ENCODE measurements around the gene FOXI1. TPM values are rescaled to one million over a fixed set of nuclear protein-coding genes. Genes with fewer than 3 reads are reported as not detected.

Gene FOXI1
- total and polyA plus RNA-seq, 2 of the 13 experiments (the other 11 are each of a cell fraction or from before 2014, with no cell fraction given) = not detected

DNA sequence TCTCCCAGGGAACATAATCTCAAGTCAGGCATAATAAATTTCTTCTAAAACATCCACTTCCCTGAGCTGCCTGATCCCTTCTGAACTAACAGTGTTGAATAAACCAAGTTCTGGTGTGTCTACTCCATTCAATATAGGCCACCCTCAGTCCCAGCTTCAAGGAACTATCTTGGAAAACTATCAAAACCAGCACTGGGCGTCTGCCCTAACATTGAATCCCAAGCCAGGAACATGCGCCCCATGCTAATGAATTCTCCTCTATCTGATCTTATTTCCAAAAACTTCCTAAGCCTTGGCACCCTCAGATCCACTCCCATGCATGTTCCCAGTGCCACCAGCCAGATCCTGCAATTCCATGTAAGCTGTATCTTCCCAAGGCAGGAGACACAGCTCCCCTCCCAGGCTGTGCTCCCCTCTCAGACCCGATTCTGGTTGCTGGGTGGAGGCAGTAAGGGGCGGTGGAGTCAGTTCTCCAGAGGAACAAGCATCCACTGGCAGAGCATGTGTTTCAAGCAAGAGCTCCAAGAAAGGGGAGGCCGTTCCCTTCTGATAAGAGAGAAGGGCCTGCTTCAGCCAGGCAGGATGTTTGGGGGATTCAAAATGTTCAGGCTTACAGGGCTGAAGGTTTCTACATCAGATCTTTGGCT is 13.1 kb upstream of the FOXI1 start:
- H3K4me3 ChIP-seq (replicated peaks in 1 of 3; ENCODE audit: insufficient read depth in 1 of 3, low read depth in 2 of 3, low read length in 3 of 3) = no peak overlapping the region

More for the DNA sequence above, 13.1 kb upstream of the FOXI1 start:
- no peaks in the 10 kb centered on the region for H3K4me1 ChIP-seq (ENCODE audit: insufficient read depth, low read length)
- no peak overlapping the region for H2AFZ ChIP-seq (ENCODE audit: low read length)
- H3K4me2 ChIP-seq (ENCODE audit: low read depth, low read length) = no peak overlapping the region
- peaks cover 1 to 2% of the 10 kb centered on the region in 2 experiments; a peak in 3 of 5 replicates for H3K27me3 ChIP-seq (ENCODE audit: control insufficient read depth in 1 of 2, insufficient read depth in 2 of 2, low read length in 2 of 2)
- H3K36me3 ChIP-seq (replicated peaks in 1 of 2; ENCODE audit: control insufficient read depth in 1 of 2, insufficient read depth in 2 of 2, low read length in 2 of 2) = no peaks in the 10 kb centered on the region
- no TSS peak for BruUV-seq (replicated peaks)
- ATAC-seq = no peak
- H3K27ac ChIP-seq (ENCODE audit: extremely low read length, insufficient read depth, low read length) = no peak overlapping the region
- ChIA-PET POLR2A (no interaction called here), CTCF (ENCODE audit: low intra/inter-chr PET ratio, low total read pairs) (no interaction called here)
- H3K79me2 ChIP-seq (ENCODE audit: insufficient read depth, low read length) = no peaks in the 10 kb centered on the region
- no peak for DNase-seq (ENCODE audit: low spot score)
- no peaks in the 10 kb centered on the region for H4K20me1 ChIP-seq (ENCODE audit: insufficient read depth, low read length)
- no peak overlapping the region for H3K9ac ChIP-seq (ENCODE audit: insufficient read depth, low read depth, low read length)
- no peak for FAIRE-seq
- WGBS (ENCODE audit: low lambda C conversion rate) = 0% methylated on average over 5 of the region's 5 CpGs
- no peaks in the 10 kb centered on the region for H3K9me3 ChIP-seq (ENCODE audit: low read length)
- in situ Hi-C loops (cut with HindIII; ENCODE audit: extremely low pct_ligation_motif_present, low pct_unique_long_range_greater_than_20kb) (no loop called here), intact Hi-C loops (cut with micrococcal nuclease; ENCODE audit: unreplicated experiment) (no loop called here)
- TF ChIP-seq, protein P1, sequence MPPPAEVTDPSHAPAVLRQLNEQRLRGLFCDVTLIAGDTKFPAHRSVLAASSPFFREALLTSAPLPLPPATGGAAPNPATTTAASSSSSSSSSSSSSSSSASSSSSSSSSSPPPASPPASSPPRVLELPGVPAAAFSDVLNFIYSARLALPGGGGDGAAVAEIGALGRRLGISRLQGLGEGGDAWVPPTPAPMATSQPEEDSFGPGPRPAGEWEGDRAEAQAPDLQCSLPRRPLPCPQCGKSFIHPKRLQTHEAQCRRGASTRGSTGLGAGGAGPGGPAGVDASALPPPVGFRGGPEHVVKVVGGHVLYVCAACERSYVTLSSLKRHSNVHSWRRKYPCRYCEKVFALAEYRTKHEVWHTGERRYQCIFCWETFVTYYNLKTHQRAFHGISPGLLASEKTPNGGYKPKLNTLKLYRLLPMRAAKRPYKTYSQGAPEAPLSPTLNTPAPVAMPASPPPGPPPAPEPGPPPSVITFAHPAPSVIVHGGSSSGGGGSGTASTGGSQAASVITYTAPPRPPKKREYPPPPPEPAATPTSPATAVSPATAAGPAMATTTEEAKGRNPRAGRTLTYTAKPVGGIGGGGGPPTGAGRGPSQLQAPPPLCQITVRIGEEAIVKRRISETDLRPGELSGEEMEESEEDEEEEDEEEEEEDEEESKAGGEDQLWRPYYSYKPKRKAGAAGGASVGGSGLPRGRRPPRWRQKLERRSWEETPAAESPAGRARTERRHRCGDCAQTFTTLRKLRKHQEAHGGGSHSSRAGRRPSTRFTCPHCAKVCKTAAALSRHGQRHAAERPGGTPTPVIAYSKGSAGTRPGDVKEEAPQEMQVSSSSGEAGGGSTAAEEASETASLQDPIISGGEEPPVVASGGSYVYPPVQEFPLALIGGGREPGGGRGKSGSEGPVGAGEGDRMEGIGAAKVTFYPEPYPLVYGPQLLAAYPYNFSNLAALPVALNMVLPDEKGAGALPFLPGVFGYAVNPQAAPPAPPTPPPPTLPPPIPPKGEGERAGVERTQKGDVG (CRISPR knock-in tag; IDR thresholded peaks at IDR 0.05; ENCODE audit: borderline replicate concordance) = no peak
- TF ChIP-seq HOMEZ (CRISPR knock-in tag; IDR thresholded peaks at IDR 0.05; ENCODE audit: low read depth) (no peak), FOXP1 (IDR thresholded peaks at IDR 0.05) (no peak), FOXP1 (CRISPR knock-in tag; IDR thresholded peaks at IDR 0.05) (no peak), ZNF572 (CRISPR knock-in tag; IDR thresholded peaks at IDR 0.05) (no peak), NR1H2 (CRISPR knock-in tag; IDR thresholded peaks at IDR 0.05; ENCODE audit: borderline replicate concordance, low read depth) (no peak), MLXIP (CRISPR knock-in tag; IDR thresholded peaks at IDR 0.05; ENCODE audit: borderline replicate concordance) (no peak)
- TF ChIP-seq, protein P2, sequence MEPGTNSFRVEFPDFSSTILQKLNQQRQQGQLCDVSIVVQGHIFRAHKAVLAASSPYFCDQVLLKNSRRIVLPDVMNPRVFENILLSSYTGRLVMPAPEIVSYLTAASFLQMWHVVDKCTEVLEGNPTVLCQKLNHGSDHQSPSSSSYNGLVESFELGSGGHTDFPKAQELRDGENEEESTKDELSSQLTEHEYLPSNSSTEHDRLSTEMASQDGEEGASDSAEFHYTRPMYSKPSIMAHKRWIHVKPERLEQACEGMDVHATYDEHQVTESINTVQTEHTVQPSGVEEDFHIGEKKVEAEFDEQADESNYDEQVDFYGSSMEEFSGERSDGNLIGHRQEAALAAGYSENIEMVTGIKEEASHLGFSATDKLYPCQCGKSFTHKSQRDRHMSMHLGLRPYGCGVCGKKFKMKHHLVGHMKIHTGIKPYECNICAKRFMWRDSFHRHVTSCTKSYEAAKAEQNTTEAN (CRISPR knock-in tag; conservative IDR thresholded peaks at IDR 0.05) = no peak

Data from HepG2 (cell line).